SK-N-MC (cell line): ENCODE measurements around the gene ANTXR2.

Experiments used
- DNase-seq: peaks from one replicate; pipeline ENCODE4 v3.0.0-alpha.2; 2011; ENCODE audit warnings: low read depth, low spot score
- H3K27ac ChIP-seq: fragments of 200-600 bp; sonication (generic); 2 replicates; pipeline ENCODE4 v1.5.1; 2016; ENCODE audit warnings: mixed run types
- H3K36me3 ChIP-seq: fragments of 200-600 bp; sonication (generic); 2 replicates; pipeline ENCODE4 v1.6.1; 2017; ENCODE audit warnings: antibody characterized with exemption, low read length, mixed read lengths; ENCODE audit not compliant: insufficient read depth
- H3K4me3 ChIP-seq: fragments of 200-600 bp; sonication (generic); 2 replicates; pipeline ENCODE4 v1.5.1; 2016
- H3K9ac ChIP-seq: fragments of 200-600 bp; sonication (generic); 2 replicates; pipeline ENCODE4 v1.8.0; 2017; ENCODE audit warnings: mixed run types, mixed read lengths; ENCODE audit not compliant: insufficient read length
- H3K9me3 ChIP-seq: fragments of 200-600 bp; sonication (generic); 2 replicates; pipeline ENCODE4 v1.6.1; 2017; ENCODE audit warnings: low read depth, mild to moderate bottlenecking, antibody characterized with exemption, low read length, moderate library complexity, mixed read lengths
- EZH2 ChIP-seq: fragments of 200-600 bp; sonication (generic); IDR thresholded peaks from one replicate; pipeline ENCODE4 v1.6.1; 2017; ENCODE audit warnings: antibody characterized with exemption
- FOXP2 ChIP-seq: optimal IDR thresholded peaks from 2 replicates; pipeline ENCODE3; 2011; ENCODE audit warnings: mild to moderate bottlenecking, moderate library complexity; ENCODE audit not compliant: insufficient read depth; ENCODE audit errors: extremely low read length, control extremely low read depth
- POLR2AphosphoS5 ChIP-seq: IDR thresholded peaks from 2 replicates; pipeline ENCODE4 v1.6.1; 2012; ENCODE audit warnings: mild to moderate bottlenecking, low read depth, low read length, borderline replicate concordance

Gene ANTXR2

DNA sequence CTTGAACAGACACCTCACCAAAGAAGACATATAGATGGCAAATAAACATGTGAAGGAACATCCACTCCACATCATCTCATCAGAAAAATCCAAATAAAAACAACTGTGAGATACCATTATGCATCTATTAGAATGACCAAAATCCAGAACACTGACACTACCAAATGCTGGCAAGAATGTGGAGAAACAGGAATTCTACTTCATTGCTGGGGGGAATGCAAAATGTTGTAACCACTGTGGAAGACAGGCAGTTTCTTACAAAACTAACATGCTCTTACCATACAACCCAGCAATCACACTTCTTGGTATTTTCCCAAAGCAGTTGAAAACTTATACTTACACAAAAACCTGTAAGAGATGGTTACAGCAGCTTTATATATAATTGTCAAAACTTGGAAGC, 38.2 kb upstream of the ANTXR2 start:
- no peak for DNase-seq
- H3K9me3 ChIP-seq, result no peaks in the 10 kb centered on the region; the same call in 1 of the 2 replicates
- H3K27ac ChIP-seq, result no peak overlapping the region
- no peak for TF ChIP-seq EZH2
- no peak for TF ChIP-seq POLR2AphosphoS5
- no peak for TF ChIP-seq FOXP2
- H3K9ac ChIP-seq, result no peak overlapping the region
- H3K36me3 ChIP-seq, result no peaks in the 10 kb centered on the region
- H3K4me3 ChIP-seq, result no peak overlapping the region

DNA sequence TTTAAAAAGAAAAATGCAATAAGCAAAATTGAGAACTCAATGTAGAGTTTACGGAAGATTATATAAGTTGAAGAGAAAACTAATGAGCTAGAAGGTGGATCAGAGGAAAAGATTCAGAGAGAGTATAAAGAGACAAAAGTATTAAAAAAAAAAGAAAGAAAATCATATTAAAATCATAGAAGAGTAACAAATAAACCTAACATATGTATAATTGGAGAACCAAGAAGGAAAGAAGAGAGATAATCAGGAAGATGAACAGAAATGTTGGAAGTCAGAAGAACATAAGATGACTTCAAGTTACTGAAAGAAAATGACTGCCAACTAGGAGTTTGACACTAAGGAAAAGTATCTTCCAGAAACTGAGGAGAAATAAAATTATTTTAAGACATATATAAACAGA, 34.3 kb upstream of the ANTXR2 start:
- H3K9me3 ChIP-seq, result no peaks in the 10 kb centered on the region; the same call in 1 of the 2 replicates
- no peak overlapping the region for H3K4me3 ChIP-seq
- H3K36me3 ChIP-seq, result no peaks in the 10 kb centered on the region
- no peak overlapping the region for H3K9ac ChIP-seq
- DNase-seq, result no peak
- no peak for TF ChIP-seq FOXP2
- no peak for TF ChIP-seq EZH2
- TF ChIP-seq POLR2AphosphoS5, result no peak
- no peak overlapping the region for H3K27ac ChIP-seq

DNA sequence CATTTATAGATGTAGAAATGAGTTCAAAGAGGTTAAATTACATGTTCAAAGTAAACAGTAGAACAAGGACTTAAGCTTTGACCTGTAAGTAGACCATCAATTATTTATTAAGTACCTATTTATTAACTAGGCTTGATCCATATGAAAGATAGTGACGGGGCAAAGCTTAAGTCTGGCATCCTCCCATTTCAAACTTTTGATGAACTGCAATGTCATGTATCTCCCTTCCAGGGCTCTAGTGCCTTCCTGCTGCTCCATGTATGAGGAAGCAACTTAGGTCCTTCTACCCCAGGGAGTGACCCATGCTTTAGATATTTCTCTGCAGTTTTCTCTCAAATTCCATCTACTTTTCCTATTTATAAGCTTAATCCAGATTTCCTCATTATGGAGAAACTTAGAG, 31.9 kb upstream of the ANTXR2 start:
- Histone ChIP-seq H3K4me3 (no peak overlapping the region), H3K27ac (no peak overlapping the region), H3K36me3 (no peaks in the 10 kb centered on the region), H3K9me3 (no peaks in the 10 kb centered on the region; the same call in 1 of the 2 replicates), H3K9ac (no peak overlapping the region)
- DNase-seq, result no peak
- TF ChIP-seq FOXP2 (no peak), POLR2AphosphoS5 (no peak), EZH2 (no peak)

DNA sequence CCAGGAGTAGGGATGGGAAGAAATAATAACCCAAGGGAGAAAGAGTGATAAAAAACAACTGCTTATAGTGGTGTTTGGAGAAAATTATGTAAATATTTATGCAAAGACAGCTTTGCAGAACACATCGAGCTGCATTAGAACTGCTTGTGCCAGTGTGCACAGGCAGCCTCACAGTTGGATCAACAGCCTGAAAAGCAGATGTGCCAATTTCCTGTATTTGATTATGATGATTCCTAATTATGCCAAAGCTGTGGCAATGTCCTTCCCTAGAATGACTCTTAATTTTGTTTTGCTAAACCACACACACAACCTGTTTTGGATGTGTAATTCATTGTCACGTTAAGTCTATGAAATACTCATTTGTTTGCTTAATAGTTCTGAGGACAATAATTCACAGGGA, 30.6 kb upstream of the ANTXR2 start:
- TF ChIP-seq FOXP2 (peak; percentile 99), EZH2 (no peak)
- peak overlapping the region; percentile 10; the same call in 1 of the 2 replicates for H3K4me3 ChIP-seq
- peak overlapping the region; percentile 48; the same call in 1 of the 2 replicates for H3K27ac ChIP-seq
- no peaks in the 10 kb centered on the region; the same call in 1 of the 2 replicates for H3K9me3 ChIP-seq
- no peaks in the 10 kb centered on the region for H3K36me3 ChIP-seq
- no peak overlapping the region for H3K9ac ChIP-seq
- DNase-seq, result no peak

DNA sequence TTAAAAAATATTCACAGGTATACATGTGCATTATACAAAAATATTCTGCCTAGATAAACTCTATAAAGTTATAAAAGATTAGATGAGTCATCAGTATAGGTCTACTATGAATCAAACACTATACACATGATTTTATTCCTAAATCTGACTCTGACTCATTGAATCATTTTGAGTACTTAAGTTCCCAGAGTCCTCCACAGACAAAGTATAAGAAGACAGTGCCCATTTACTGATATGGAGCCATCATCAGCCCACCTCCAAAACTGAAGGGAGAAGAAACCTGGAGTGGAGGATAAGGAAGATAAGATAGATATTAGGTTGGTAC, 28.7 kb upstream of the ANTXR2 start:
- H3K27ac ChIP-seq, result peak overlapping the region; percentile 83; the same call in 1 of the 2 replicates
- H3K9ac ChIP-seq, result no peak overlapping the region
- DNase-seq, result no peak
- no peaks in the 10 kb centered on the region; the same call in 1 of the 2 replicates for H3K9me3 ChIP-seq
- no peaks in the 10 kb centered on the region for H3K36me3 ChIP-seq
- no peak overlapping the region; the same call in 1 of the 2 replicates for H3K4me3 ChIP-seq
- TF ChIP-seq POLR2AphosphoS5 (no peak), FOXP2 (no peak), EZH2 (no peak)

DNA sequence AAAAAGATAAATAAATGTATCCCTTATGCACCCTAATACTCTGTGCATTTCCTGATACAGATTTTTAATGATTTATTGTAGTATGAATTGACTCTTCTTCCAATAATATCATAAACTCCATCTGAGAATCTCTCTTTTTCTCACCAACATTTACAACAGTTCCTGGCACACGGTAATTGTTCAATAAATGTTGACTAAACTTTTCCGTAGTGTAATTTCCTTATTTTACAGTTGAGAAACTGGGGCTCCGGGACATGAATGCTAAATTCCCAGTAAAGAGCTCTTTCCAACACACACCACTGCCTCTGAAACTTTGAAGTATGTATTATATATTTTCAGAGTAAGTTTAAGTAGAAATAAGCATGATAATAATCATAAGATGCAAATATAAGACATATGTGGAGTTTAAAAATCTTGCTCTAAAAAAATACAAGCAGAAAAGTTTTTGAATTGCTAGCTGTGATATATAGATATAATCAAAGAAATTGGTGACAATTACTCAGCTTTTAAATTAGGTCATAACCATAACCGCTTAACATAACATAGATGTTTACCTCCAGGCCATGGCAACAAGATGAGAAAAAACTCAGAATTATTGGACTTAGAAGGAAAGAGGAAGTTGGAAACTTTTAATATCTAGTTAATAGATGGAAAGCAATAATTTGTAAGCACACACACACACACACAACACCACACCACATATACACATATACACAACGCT, 28.2 kb upstream of the ANTXR2 start:
- DNase-seq, result no peak
- no peak for TF ChIP-seq FOXP2
- peak overlapping the region; percentile 83 for H3K27ac ChIP-seq
- no peaks in the 10 kb centered on the region; the same call in 1 of the 2 replicates for H3K9me3 ChIP-seq
- peak overlapping the region; percentile 8 for H3K4me3 ChIP-seq
- no peak overlapping the region for H3K9ac ChIP-seq
- H3K36me3 ChIP-seq, result no peaks in the 10 kb centered on the region

DNA sequence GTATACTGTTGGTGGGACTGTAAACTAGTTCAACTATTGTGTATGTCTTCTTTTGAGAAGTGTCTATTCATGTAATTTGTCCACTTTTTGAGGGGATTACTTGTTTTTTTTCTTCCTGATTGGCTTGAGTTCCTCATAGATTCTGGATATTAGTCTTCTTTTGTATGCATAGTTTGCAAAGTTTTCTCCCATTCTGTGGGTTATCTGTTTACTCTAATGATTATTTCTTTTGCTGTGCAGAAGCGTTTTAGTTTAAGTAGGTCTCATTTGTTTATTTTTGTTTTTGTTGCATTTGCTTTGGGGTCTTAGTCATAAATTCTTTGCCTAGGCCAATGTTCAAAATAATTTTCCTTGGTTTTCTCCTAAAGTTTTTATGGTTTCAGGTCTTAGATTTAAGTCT, 26.6 kb upstream of the ANTXR2 start:
- Histone ChIP-seq H3K9ac (no peak overlapping the region), H3K27ac (no peak overlapping the region; the same call in 1 of the 2 replicates), H3K36me3 (no peaks in the 10 kb centered on the region), H3K9me3 (no peaks in the 10 kb centered on the region), H3K4me3 (no peak overlapping the region)
- TF ChIP-seq POLR2AphosphoS5, result no peak
- no peak for TF ChIP-seq FOXP2
- TF ChIP-seq EZH2, result no peak
- DNase-seq, result no peak

DNA sequence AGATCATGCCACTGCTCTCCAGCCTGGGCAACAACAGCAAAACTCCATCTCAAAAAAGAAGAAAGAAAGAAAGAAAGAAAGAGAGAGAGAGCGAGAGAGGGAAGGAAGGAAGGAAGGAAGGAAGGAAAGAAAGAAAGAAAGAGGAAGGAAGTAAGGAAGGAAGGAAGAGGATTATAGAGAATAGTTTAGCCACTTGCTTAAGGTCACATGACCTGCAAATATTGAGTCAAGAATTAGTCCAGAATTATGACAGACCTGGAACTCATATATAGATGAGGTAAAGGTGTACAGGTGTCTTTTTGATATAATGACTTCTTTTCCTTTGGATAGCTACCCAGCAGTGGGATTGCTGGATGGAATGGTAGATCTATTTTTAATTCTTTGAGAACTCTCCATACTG, 25.6 kb upstream of the ANTXR2 start:
- Histone ChIP-seq H3K9ac (no peak overlapping the region), H3K36me3 (no peaks in the 10 kb centered on the region), H3K4me3 (no peak overlapping the region), H3K27ac (no peak overlapping the region), H3K9me3 (no peaks in the 10 kb centered on the region)
- no peak for TF ChIP-seq POLR2AphosphoS5
- no peak for TF ChIP-seq EZH2
- no peak for TF ChIP-seq FOXP2
- no peak for DNase-seq
